IPS-18c (cell line): ENCODE measurements around the gene NFKB2.

Source experiments
- H3K4me3 ChIP-seq: 2 replicates; pipeline ENCODE4 v1.7.0; 2013; ENCODE audit warnings: low read depth, mild to moderate bottlenecking, low read length, moderate library complexity; ENCODE audit not compliant: insufficient read depth
- H3K9me3 ChIP-seq: one replicate; pipeline ENCODE4 v1.6.1; 2013; ENCODE audit warnings: mild to moderate bottlenecking, low read length, moderate library complexity; ENCODE audit not compliant: control insufficient read depth, insufficient read depth

NFKB2 gene

GRCh38 chr10:102414749-102415148 is 19.2 kb downstream of the NFKB2 start:
- Histone ChIP-seq H3K4me3 (no peak overlapping the region), H3K9me3 (no peaks in the 10 kb centered on the region)

DNA sequence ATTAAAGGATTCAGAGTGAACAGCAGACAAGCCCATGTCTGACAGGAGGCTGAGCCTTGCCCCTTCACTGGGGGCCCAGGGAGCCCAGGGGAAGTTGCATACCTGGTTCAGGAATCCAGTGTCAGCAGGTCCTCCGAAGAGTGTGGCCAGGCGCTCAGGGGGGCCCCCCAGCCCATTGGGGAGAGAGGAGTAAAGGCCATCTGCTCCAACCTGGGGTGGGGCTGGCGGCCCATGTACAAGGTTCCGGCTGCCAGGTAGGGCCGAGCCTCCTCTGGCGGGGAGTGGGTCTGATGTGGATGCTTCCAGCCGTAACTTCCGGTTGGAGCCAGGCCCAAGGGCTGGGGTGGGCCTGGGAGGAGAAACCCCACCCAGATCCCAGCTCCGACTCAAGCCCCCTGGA is 20.8 kb downstream of the NFKB2 start:
- no peaks in the 10 kb centered on the region for H3K9me3 ChIP-seq

DNA sequence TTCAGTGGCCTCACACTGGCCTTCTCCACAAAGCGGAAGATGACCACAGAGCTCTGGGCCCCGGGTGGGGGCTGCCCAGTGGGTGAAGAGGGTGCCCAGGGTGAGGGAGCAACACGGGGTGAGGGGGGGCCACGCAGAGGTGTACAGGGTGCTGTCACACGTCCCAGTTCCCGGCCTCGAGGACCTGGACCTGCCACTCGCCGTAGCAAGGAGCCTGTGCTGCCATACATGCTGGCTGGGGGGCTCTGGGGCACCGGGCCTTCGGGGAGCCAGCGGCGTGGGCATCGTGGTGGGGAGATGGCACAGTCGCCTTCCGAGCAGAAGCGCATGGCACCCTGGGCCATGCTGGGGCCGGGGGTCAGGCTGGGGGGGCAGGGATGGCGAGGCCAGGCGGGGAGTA is 21.2 kb downstream of the NFKB2 start:
- Histone ChIP-seq H3K9me3 (no peaks in the 10 kb centered on the region), H3K4me3 (no peak overlapping the region)

More for the DNA sequence above, 20.8 kb downstream of the NFKB2 start:
- H3K4me3 ChIP-seq: no peak overlapping the region

GRCh38 chr10:102418622-102419268 is 23.2 kb downstream of the NFKB2 start, which contains the start of gene PSD:
Gene PSD (minus strand): TSS chr10:102418785. CDS start chr10:102417038, 1,747 bp downstream.
- H3K9me3 ChIP-seq: no peaks in the 10 kb centered on the region
- peak within 1 kb of the TSS; percentile 64 for H3K4me3 ChIP-seq

DNA sequence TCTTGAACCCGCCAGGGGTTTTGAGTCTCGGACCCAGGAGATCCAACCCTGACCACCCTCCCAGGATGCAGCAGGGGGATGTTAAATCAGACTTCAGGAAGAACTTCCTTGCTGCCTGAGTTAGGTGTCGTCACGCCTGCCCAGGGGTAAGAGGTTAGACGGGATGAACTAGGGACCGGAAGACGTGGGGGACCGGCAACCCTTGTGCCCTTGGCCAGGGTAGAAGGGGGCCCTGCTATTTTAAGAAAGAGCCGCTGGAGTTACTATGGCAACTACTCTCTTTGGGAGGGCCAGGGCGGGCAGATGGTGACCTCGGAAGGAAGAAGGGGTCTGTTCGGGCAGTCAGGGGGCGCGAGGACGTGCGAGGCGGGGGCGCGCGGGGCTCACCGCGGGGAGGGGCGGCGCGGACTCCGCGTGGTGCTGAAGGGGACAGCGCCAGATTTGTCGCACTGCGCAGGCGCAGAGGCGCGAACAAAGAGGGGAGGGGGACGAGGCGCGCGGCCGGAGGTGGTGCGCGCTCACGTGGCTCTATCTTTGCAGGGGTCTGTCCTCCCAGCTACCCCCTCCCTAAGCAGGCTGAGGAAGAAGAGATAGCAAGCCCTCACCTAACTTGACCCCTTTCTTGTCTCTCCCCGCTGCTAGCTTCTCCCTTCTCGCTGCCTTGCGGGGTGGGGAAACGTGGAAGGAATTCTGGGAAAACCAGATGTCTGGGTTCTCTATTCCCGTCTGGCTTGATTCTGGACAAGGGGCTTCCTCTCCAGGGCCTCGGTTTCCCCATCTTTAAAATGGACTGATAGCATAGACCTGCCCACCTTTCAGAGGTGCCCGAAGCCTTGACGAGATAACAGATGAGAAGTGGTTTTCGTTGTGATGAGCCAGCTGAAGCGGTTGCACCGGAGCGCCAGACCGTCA is 24.0 kb downstream of the NFKB2 start:
- Histone ChIP-seq H3K4me3 (peak overlapping the region; percentile 64), H3K9me3 (no peaks in the 10 kb centered on the region)

GRCh38 chr10:102420181-102420713 is 24.7 kb downstream of the NFKB2 start:
- Histone ChIP-seq H3K4me3 (peak overlapping the region; percentile 64), H3K9me3 (no peaks in the 10 kb centered on the region)

GRCh38 chr10:102420714-102421506 is 25.4 kb downstream of the NFKB2 start, which contains the start of gene FBXL15:
Gene FBXL15 (plus strand): TSS chr10:102420836. CDS start chr10:102421130, 294 bp downstream.
- H3K4me3 ChIP-seq: peak within 1 kb of the TSS; percentile 64
- no peaks in the 10 kb centered on the region for H3K9me3 ChIP-seq

GRCh38 chr10:102421507-102421756 is 25.9 kb downstream of the NFKB2 start:
- no peaks in the 10 kb centered on the region for H3K9me3 ChIP-seq

DNA sequence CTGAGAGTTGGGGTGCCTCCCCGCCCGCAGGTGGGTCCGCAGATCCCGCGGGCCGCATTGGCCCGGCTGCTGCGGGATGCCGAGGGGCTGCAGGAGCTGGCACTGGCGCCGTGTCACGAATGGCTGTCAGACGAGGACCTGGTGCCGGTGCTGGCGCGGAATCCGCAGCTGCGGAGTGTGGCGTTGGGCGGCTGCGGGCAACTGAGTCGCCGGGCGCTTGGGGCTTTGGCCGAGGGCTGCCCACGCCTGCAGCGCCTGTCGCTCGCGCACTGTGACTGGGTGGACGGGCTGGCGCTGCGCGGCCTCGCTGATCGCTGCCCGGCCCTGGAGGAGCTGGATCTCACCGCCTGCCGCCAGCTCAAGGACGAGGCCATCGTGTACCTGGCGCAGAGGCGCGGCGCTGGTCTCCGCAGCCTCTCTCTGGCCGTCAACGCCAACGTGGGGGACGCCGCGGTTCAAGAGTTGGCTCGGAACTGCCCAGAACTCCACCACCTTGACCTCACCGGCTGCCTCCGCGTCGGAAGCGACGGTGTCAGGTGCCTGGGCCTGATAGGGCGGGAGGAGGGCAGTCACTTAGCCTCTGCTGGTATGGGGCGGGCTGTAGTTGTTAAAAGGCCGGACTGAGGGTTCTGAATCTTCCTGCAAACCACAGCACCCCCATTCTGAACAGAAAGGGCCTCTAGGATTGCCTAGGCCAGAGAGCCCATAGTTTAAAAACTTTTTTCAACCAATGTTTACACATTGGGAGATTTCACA is 26.4 kb downstream of the NFKB2 start:
- Histone ChIP-seq H3K9me3 (no peaks in the 10 kb centered on the region), H3K4me3 (peak overlapping the region; percentile 64)

More at GRCh38 chr10:102421507-102421756, 25.9 kb downstream of the NFKB2 start:
- peak overlapping the region; percentile 64 for H3K4me3 ChIP-seq

GRCh38 chr10:102422545-102423129 is 27.1 kb downstream of the NFKB2 start:
- peak overlapping the region; percentile 64 for H3K4me3 ChIP-seq
- no peaks in the 10 kb centered on the region for H3K9me3 ChIP-seq

DNA sequence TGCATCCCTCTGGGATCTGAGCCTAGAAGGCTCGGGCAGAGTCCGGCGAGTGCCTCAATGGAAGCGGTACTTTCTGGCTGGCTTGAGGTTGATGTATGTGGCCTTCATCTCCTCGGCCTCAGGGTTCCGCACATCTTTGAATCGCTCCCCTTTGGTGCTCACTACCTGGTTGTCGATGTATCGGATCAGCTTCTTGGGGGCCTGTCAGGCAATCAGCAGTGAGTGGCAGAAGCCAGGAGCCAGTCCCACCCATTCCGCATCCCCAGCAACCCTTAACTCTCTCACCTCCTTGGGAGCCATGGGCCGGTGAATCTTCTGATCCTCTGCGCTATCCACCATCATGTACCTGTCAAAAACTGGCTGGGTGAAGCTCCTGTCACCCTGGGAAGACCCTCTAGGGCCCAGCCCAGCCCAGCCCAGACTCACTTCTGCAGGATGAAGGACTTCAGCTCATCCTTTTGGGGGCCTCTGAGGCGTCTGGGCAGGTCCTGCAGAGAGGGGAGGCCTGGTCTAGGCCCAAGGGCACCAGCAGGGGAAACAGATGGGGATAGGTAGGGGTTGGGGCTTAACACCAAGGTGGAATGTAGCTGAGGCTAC is 28.0 kb downstream of the NFKB2 start:
- H3K4me3 ChIP-seq: no peak overlapping the region
- H3K9me3 ChIP-seq: no peaks in the 10 kb centered on the region

GRCh38 chr10:102424145-102424544 is 28.6 kb downstream of the NFKB2 start:
- no peaks in the 10 kb centered on the region for H3K9me3 ChIP-seq
- H3K4me3 ChIP-seq: no peak overlapping the region

- Histone ChIP-seq H3K9me3 (no peaks in the 10 kb centered on the region), H3K4me3 (no peak overlapping the region; the same call in 1 of the 2 replicates)
These were observed 29.4 kb downstream of the NFKB2 start for GRCh38 chr10:102424916-102425315.

GRCh38 chr10:102425444-102425843 is 29.9 kb downstream of the NFKB2 start:
- Histone ChIP-seq H3K4me3 (no peak overlapping the region), H3K9me3 (no peaks in the 10 kb centered on the region)

DNA sequence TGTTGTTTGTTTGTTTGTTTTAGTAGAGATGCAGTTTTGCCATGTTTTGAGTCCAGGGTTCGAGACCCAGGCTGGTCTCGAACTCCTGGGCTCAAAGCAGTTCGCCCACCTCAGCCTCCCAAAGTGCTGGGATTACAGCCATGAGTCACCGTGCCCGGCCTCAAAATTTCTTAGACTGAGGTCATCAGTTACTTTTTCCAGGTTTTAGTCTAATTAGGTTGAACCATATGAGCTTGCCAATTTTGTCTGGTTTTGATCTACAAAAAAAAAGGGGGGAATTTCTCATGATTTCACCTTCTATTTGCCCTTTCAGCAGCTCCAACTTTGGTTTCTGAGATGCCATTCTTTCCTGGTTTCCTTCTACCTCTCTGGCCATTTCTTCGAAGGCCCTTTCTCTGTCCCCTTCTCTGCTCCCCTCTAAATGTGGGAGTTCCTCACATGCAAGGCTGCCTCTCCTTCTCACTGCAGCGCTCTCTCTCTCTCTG is 31.3 kb downstream of the NFKB2 start:
- Histone ChIP-seq H3K4me3 (no peak overlapping the region), H3K9me3 (no peaks in the 10 kb centered on the region)

DNA sequence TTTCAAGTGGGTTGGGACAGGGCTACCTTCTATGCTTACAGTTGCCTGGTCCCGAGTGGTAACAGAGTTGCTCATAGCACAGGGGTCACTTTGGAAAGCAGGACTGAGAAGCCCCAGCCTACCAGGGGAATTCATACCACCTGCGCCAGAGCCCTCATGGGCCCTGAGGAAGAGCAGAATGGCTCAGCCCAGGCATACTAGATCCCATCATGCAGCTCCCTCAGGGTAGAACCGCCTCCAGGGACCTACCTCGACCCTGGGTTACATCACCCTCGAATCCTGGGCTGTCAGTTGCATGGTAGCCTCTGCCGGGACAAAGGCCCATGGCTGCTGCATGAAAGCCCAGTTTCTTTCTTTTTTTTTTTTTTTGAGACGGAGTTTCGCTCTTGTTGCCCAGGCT is 34.0 kb downstream of the NFKB2 start:
- H3K9me3 ChIP-seq: no peaks in the 10 kb centered on the region
- no peak overlapping the region for H3K4me3 ChIP-seq
